Measurements from ENCODE around the gene DCAF11. TPM values are rescaled to one million over a fixed set of nuclear protein-coding genes. Genes with fewer than 3 reads are reported as not detected.
A peak's percentile ranks its signal among the peaks of the same experiment; 100 is the strongest.

DCAF11 gene
- total and polyA plus RNA-seq, 2 of the 13 experiments (the other 11 are each of a cell fraction or from before 2014, with no cell fraction given), result 150 to 257 TPM

- TF ChIP-seq, protein P1, sequence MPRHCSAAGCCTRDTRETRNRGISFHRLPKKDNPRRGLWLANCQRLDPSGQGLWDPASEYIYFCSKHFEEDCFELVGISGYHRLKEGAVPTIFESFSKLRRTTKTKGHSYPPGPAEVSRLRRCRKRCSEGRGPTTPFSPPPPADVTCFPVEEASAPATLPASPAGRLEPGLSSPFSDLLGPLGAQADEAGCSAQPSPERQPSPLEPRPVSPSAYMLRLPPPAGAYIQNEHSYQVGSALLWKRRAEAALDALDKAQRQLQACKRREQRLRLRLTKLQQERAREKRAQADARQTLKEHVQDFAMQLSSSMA (CRISPR knock-in tag; IDR thresholded peaks at IDR 0.05), result peak; percentile 86; the same call in 1 of the 2 replicates
- TF ChIP-seq ZNF33B (CRISPR knock-in tag; IDR thresholded peaks at IDR 0.05), result 0 out of 2 replicates have a peak, but pooled peaks have one; percentile 65
- 0 out of 2 replicates have a peak, but pooled peaks have one; percentile 37 for TF ChIP-seq ZNF691 (CRISPR knock-in tag; IDR thresholded peaks at IDR 0.05; ENCODE audit: borderline replicate concordance, low read depth)
- TF ChIP-seq, protein P2, sequence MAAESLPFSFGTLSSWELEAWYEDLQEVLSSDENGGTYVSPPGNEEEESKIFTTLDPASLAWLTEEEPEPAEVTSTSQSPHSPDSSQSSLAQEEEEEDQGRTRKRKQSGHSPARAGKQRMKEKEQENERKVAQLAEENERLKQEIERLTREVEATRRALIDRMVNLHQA (CRISPR knock-in tag; IDR thresholded peaks at IDR 0.05), result peak; percentile 33; the same call in 1 of the 2 replicates
- TF ChIP-seq, protein P3, sequence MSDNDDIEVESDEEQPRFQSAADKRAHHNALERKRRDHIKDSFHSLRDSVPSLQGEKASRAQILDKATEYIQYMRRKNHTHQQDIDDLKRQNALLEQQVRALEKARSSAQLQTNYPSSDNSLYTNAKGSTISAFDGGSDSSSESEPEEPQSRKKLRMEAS (IDR thresholded peaks at IDR 0.05), result no peak
- TF ChIP-seq, protein P4, sequence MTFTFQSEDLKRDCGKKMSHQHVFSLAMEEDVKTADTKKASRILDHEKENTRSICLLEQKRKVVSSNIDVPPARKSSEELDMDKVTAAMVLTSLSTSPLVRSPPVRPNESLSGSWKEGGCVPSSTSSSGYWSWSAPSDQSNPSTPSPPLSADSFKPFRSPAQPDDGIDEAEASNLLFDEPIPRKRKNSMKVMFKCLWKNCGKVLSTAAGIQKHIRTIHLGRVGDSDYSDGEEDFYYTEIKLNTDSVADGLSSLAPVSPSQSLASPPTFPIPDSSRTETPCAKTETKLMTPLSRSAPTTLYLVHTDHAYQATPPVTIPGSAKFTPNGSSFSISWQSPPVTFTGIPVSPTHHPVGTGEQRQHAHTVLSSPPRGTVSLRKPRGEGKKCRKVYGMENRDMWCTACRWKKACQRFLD (CRISPR knock-in tag; IDR thresholded peaks at IDR 0.05; ENCODE audit: borderline replicate concordance), result no peak
- TF ChIP-seq, protein P5, sequence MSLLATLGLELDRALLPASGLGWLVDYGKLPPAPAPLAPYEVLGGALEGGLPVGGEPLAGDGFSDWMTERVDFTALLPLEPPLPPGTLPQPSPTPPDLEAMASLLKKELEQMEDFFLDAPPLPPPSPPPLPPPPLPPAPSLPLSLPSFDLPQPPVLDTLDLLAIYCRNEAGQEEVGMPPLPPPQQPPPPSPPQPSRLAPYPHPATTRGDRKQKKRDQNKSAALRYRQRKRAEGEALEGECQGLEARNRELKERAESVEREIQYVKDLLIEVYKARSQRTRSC (CRISPR knock-in tag; IDR thresholded peaks at IDR 0.05; ENCODE audit: low read depth), result 0 out of 2 replicates have a peak, but pooled peaks have one; percentile 5
- TF ChIP-seq HIC2 (CRISPR knock-in tag; IDR thresholded peaks at IDR 0.05; ENCODE audit: low read depth), result peak; percentile 57; the same call in 1 of the 2 replicates
- TF ChIP-seq PHF5A (CRISPR knock-in tag; IDR thresholded peaks at IDR 0.05; ENCODE audit: low read depth, unreplicated experiment), result peak; percentile 12
- TF ChIP-seq CTCF (CRISPR knock-in tag; IDR thresholded peaks at IDR 0.05), result 0 out of 2 replicates have a peak, but pooled peaks have one; percentile 10
- TF ChIP-seq, protein P6, sequence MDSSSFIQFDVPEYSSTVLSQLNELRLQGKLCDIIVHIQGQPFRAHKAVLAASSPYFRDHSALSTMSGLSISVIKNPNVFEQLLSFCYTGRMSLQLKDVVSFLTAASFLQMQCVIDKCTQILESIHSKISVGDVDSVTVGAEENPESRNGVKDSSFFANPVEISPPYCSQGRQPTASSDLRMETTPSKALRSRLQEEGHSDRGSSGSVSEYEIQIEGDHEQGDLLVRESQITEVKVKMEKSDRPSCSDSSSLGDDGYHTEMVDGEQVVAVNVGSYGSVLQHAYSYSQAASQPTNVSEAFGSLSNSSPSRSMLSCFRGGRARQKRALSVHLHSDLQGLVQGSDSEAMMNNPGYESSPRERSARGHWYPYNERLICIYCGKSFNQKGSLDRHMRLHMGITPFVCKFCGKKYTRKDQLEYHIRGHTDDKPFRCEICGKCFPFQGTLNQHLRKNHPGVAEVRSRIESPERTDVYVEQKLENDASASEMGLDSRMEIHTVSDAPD (CRISPR knock-in tag; IDR thresholded peaks at IDR 0.05), result no peak; the same call in 1 of the 2 replicates
- 0 out of 2 replicates have a peak, but pooled peaks have one; percentile 24 for TF ChIP-seq ZNF143 (CRISPR knock-in tag; IDR thresholded peaks at IDR 0.05)
- TF ChIP-seq ZMYM3 (CRISPR knock-in tag; IDR thresholded peaks at IDR 0.05), result peak; percentile 62
Observed at GRCh38 chr14:24115422-24116127, 998 bp downstream of the DCAF11 start (continued).
